ENCODE data around the gene CHRNB2.

- TF ChIP-seq CTCF (IDR thresholded peaks at IDR 0.05) (no peak), POLR2AphosphoS5 (IDR thresholded peaks at IDR 0.05) (no peak), POLR2A (IDR thresholded peaks at IDR 0.05) (no peak)
These were observed 55.0 kb downstream of the CHRNB2 start for GRCh38 chr1:154622503-154623039.
